Astrocyte (in vitro differentiated cells and primary cell): Measurements from ENCODE around the gene ATP11C.

Experiments
- CTCF ChIP-seq: IDR thresholded peaks from 2 replicates; pipeline ENCODE4 v1.5.1; 2011; ENCODE audit warnings: low read depth, mild to moderate bottlenecking, inconsistent platforms, low read length, moderate library complexity; ENCODE audit not compliant: insufficient read depth
- EZH2 ChIP-seq: IDR thresholded peaks from 2 replicates; pipeline ENCODE4 v1.6.1; 2012; ENCODE audit warnings: mild to moderate bottlenecking, low read length, inconsistent platforms; ENCODE audit not compliant: insufficient read depth

- TF ChIP-seq CTCF = no peak
- TF ChIP-seq EZH2 = no peak
These were observed 51.7 kb downstream of the ATP11C start for GRCh38 chrX:139881130-139881529.
